ENCODE data around the gene ITPR1. TPM values are rescaled to one million over a fixed set of nuclear protein-coding genes. Genes with fewer than 3 reads are reported as not detected.

The ITPR1 gene
- total RNA-seq, 1 experiment from 2014 or later, result 48.5 TPM

DNA sequence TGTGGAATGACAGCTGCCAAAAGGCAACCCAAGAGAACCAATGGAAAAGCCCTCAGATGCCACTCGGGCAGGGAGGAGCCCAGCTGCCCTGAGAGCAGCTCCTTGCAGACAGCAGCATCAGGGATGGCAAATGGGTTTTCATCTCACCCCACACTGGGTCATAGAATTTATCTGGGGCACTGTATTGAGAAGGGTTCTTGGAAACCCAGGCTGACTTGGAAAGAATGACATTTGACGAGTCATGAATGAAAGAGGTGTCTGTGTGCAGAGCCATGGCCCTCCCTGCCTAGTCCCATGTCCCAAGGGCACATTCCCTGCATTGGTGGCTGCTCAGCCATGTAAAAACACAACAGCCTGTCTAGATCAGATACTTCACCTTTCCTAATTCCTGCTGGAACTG, 328.2 kb downstream of the ITPR1 start:
- Histone ChIP-seq H3K9me2 (replicated peaks; ENCODE audit: low read length) (no peaks in the 10 kb centered on the region), H3K27me3 (ENCODE audit: low read length) (no peaks in the 10 kb centered on the region), H3K9me3 (ENCODE audit: low read length) (0 out of 2 replicates have a peak, but pooled peaks cover 11% of the 10 kb centered on the region), H3K79me2 (ENCODE audit: low read length) (no peaks in the 10 kb centered on the region), H3K4me3 (ENCODE audit: low read length) (no peak overlapping the region), H3K27ac (ENCODE audit: low read length) (no peak overlapping the region), H3K36me3 (ENCODE audit: low read depth, low read length) (peaks cover 22% of the 10 kb centered on the region), H3K4me1 (ENCODE audit: insufficient read depth, low read length) (peaks cover 41% of the 10 kb centered on the region), H3F3A (ENCODE audit: low read length, unreplicated experiment) (no peaks in the 10 kb centered on the region), H4K20me1 (ENCODE audit: low read length) (no peaks in the 10 kb centered on the region), H3K4me2 (ENCODE audit: low read length) (no peak overlapping the region), H3K9ac (ENCODE audit: low read length) (no peak overlapping the region), H2AFZ (ENCODE audit: low read length) (no peak overlapping the region)
- intact Hi-C loops (cut with micrococcal nuclease), result no loop called here
- ChIA-PET POLR2A (ENCODE audit: unreplicated experiment) (no interaction called here), CTCF (no interaction called here)
- BruUV-seq (replicated peaks), result no TSS peak
- TF ChIP-seq EZH2phosphoT487 (IDR thresholded peaks at IDR 0.05; ENCODE audit: borderline replicate concordance, low read length), result no peak
- peak; percentile 49 for DNase-seq
- no peak for ATAC-seq

DNA sequence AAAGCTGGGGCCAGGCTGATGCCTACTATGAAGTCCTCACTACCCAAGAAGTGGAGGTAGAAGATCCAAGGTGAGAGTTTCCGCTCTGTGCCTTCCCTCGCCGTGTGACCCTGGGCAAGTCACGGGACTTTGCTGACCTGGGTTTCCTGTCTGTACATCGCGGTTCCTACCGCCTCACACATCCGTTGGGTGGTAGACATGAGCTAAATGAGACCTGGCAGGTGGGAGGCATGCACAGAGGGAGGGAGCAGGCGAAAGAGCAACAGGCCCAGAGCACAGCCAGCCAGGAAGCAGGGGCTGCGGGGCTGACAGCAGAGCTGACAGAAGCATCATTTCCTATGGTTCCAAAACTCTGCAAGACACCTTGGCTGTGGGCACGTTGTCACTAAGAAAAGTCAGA, 328.8 kb downstream of the ITPR1 start:
- H3K9me3 ChIP-seq (ENCODE audit: low read length), result 0 out of 2 replicates have a peak, but pooled peaks cover 7% of the 10 kb centered on the region
- H3F3A ChIP-seq (ENCODE audit: low read length, unreplicated experiment), result no peaks in the 10 kb centered on the region

DNA sequence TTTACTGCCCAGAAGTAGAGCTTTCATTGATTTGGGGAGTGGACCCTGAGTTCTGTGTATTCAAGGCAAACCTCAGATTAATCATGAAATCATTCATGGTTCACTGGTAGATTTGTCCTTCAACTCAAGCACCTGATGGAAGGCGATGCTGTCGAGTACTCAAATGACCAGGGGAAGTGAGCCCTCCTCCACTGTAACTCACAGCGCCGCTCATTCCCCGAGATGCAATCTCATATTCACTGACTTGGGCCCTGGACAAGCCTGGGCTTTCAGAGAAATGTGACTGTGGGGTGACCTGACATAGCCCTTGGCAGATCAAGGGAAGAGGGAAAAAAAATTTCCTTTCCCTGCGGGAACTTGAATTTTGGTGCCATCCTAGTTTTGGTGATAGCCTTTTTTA, 329.4 kb downstream of the ITPR1 start:
- Histone ChIP-seq H3K79me2 (ENCODE audit: low read length) (no peaks in the 10 kb centered on the region), H3K9ac (ENCODE audit: low read length) (no peak overlapping the region), H3K9me2 (replicated peaks; ENCODE audit: low read length) (no peaks in the 10 kb centered on the region), H3K4me2 (ENCODE audit: low read length) (no peak overlapping the region), H3K9me3 (ENCODE audit: low read length) (0 out of 2 replicates have a peak, but pooled peaks cover 2% of the 10 kb centered on the region), H3K27me3 (ENCODE audit: low read length) (no peaks in the 10 kb centered on the region), H3K4me1 (ENCODE audit: insufficient read depth, low read length) (peaks cover 45% of the 10 kb centered on the region), H2AFZ (ENCODE audit: low read length) (no peak overlapping the region), H4K20me1 (ENCODE audit: low read length) (no peaks in the 10 kb centered on the region), H3F3A (ENCODE audit: low read length, unreplicated experiment) (no peaks in the 10 kb centered on the region), H3K27ac (ENCODE audit: low read length) (no peak overlapping the region), H3K36me3 (ENCODE audit: low read depth, low read length) (peaks cover 11% of the 10 kb centered on the region), H3K4me3 (ENCODE audit: low read length) (no peak overlapping the region)
- no TSS peak for BruUV-seq (replicated peaks)
- ChIA-PET POLR2A (ENCODE audit: unreplicated experiment) (no interaction called here), CTCF (no interaction called here)
- ATAC-seq, result no peak
- TF ChIP-seq, protein P1, sequence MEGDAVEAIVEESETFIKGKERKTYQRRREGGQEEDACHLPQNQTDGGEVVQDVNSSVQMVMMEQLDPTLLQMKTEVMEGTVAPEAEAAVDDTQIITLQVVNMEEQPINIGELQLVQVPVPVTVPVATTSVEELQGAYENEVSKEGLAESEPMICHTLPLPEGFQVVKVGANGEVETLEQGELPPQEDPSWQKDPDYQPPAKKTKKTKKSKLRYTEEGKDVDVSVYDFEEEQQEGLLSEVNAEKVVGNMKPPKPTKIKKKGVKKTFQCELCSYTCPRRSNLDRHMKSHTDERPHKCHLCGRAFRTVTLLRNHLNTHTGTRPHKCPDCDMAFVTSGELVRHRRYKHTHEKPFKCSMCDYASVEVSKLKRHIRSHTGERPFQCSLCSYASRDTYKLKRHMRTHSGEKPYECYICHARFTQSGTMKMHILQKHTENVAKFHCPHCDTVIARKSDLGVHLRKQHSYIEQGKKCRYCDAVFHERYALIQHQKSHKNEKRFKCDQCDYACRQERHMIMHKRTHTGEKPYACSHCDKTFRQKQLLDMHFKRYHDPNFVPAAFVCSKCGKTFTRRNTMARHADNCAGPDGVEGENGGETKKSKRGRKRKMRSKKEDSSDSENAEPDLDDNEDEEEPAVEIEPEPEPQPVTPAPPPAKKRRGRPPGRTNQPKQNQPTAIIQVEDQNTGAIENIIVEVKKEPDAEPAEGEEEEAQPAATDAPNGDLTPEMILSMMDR (conservative IDR thresholded peaks at IDR 0.05; ENCODE audit: low read depth, low read length), result no peak
- TF ChIP-seq EZH2 (IDR thresholded peaks at IDR 0.05; ENCODE audit: low read length, unreplicated experiment) (no peak), EZH2phosphoT487 (IDR thresholded peaks at IDR 0.05; ENCODE audit: borderline replicate concordance, low read length) (no peak)
- intact Hi-C loops (cut with micrococcal nuclease), result no loop called here
- DNase-seq, result no peak

More for the DNA sequence above, 328.8 kb downstream of the ITPR1 start:
- ATAC-seq (no peak), DNase-seq (no peak)
- Histone ChIP-seq H3K9ac (ENCODE audit: low read length) (no peak overlapping the region), H3K36me3 (ENCODE audit: low read depth, low read length) (peaks cover 17% of the 10 kb centered on the region), H4K20me1 (ENCODE audit: low read length) (no peaks in the 10 kb centered on the region), H3K27ac (ENCODE audit: low read length) (no peak overlapping the region), H3K27me3 (ENCODE audit: low read length) (no peaks in the 10 kb centered on the region), H2AFZ (ENCODE audit: low read length) (no peak overlapping the region), H3K9me2 (replicated peaks; ENCODE audit: low read length) (no peaks in the 10 kb centered on the region), H3K79me2 (ENCODE audit: low read length) (no peaks in the 10 kb centered on the region), H3K4me1 (ENCODE audit: insufficient read depth, low read length) (peaks cover 45% of the 10 kb centered on the region), H3K4me3 (ENCODE audit: low read length) (no peak overlapping the region), H3K4me2 (ENCODE audit: low read length) (no peak overlapping the region)
- ChIA-PET POLR2A (ENCODE audit: unreplicated experiment) (no interaction called here), CTCF (no interaction called here)
- intact Hi-C loops (cut with micrococcal nuclease), result no loop called here
- BruUV-seq (replicated peaks), result no TSS peak
- TF ChIP-seq, protein P1 (conservative IDR thresholded peaks at IDR 0.05; ENCODE audit: low read depth, low read length), result no peak
- TF ChIP-seq EZH2phosphoT487 (IDR thresholded peaks at IDR 0.05; ENCODE audit: borderline replicate concordance, low read length), result no peak
- TF ChIP-seq EZH2 (IDR thresholded peaks at IDR 0.05; ENCODE audit: low read length, unreplicated experiment), result no peak
